ENCODE data around the gene OPRM1. TPM values are rescaled to one million over a fixed set of nuclear protein-coding genes. Genes with fewer than 3 reads are reported as not detected.

The OPRM1 gene
- total and polyA plus RNA-seq, 4 donors, result not detected

DNA sequence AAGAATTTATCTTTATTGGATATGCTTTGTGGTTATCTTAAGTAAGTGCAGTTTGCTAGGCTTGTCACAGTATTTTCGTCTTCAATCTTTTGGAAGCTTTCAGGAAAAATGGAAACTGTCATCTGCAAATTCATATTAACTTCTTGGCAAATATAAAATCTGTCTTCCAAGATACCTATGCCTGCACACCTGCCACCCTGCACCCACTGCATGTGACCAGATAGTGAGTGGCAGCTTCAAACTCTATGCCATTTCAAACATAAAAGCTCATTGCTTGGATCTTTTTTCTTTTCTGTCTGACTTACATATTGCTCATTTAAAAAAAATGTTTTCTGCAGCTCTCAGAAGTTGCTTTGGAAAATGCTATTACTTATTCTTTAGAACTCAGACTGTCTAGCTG is 14.1 kb downstream of the OPRM1 start:
- no peak overlapping the region for H3K4me3 ChIP-seq (ENCODE audit: low read depth in 1 of 3, low read length in 3 of 3)
- TF ChIP-seq JUND (IDR thresholded peaks at IDR 0.05), result no peak
- no peak for TF ChIP-seq TAF1 (conservative IDR thresholded peaks at IDR 0.05)
- no peak for TF ChIP-seq EGR1 (IDR thresholded peaks at IDR 0.05; ENCODE audit: low read depth in 2 of 2)
- no peak for TF ChIP-seq RXRA (IDR thresholded peaks at IDR 0.05)
- no peak for TF ChIP-seq RAD21 (IDR thresholded peaks at IDR 0.05)
- TF ChIP-seq NR2F2 (IDR thresholded peaks at IDR 0.05), result no peak
- no peak for TF ChIP-seq HNF4A (conservative IDR thresholded peaks at IDR 0.05)
- no peak for TF ChIP-seq CTCF (IDR thresholded peaks at IDR 0.05; ENCODE audit: low read depth, low read length, missing input control)
- no peak for TF ChIP-seq FOXA1 (IDR thresholded peaks at IDR 0.05)
- TF ChIP-seq, protein P1, sequence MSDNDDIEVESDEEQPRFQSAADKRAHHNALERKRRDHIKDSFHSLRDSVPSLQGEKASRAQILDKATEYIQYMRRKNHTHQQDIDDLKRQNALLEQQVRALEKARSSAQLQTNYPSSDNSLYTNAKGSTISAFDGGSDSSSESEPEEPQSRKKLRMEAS (IDR thresholded peaks at IDR 0.05), result no peak
- TF ChIP-seq YY1 (IDR thresholded peaks at IDR 0.05), result no peak
- TF ChIP-seq SP1 (IDR thresholded peaks at IDR 0.05), result no peak
- TF ChIP-seq HNF4G (IDR thresholded peaks at IDR 0.05), result no peak
- TF ChIP-seq GABPA (IDR thresholded peaks at IDR 0.05 in 1 of 2, conservative IDR thresholded peaks at IDR 0.05 in 1 of 2), result no peak
- peaks cover 0 to 3% (median 0%) of the 10 kb centered on the region in 4 donors for H3K27me3 ChIP-seq (ENCODE audit: control insufficient read depth in 4 of 4, insufficient read depth in 4 of 4, low read length in 3 of 4)
- 46% methylated on average over 1 of the region's 1 CpG for WGBS
- H3K4me1 ChIP-seq (ENCODE audit: control insufficient read depth in 4 of 4, insufficient read depth in 4 of 4, low read length in 3 of 4), result no peaks in the 10 kb centered on the region
- H3K9me3 ChIP-seq (ENCODE audit: control insufficient read depth in 4 of 4, low read length in 3 of 4), result no peaks in the 10 kb centered on the region
- H3K36me3 ChIP-seq (ENCODE audit: control insufficient read depth in 4 of 4, insufficient read depth in 3 of 4, low read depth in 1 of 4, low read length in 3 of 4), result no peaks in the 10 kb centered on the region
- no peak overlapping the region for H3K27ac ChIP-seq (ENCODE audit: low read depth in 1 of 2, low read length in 2 of 2)
- no peak for DNase-seq (ENCODE audit: low spot score)
- H3K9ac ChIP-seq (ENCODE audit: low read depth in 1 of 2, low read length in 2 of 2), result no peak overlapping the region

GRCh38 chr6:154056536-154056935 is 17.5 kb downstream of the OPRM1 start:
- Histone ChIP-seq H3K4me1 (ENCODE audit: control insufficient read depth in 4 of 4, insufficient read depth in 4 of 4, low read length in 3 of 4) (no peaks in the 10 kb centered on the region), H3K9ac (ENCODE audit: low read depth in 1 of 2, low read length in 2 of 2) (no peak overlapping the region), H3K36me3 (ENCODE audit: control insufficient read depth in 4 of 4, insufficient read depth in 3 of 4, low read depth in 1 of 4, low read length in 3 of 4) (no peaks in the 10 kb centered on the region), H3K27me3 (ENCODE audit: control insufficient read depth in 4 of 4, insufficient read depth in 4 of 4, low read length in 3 of 4) (no peaks in the 10 kb centered on the region), H3K27ac (ENCODE audit: low read depth in 1 of 2, low read length in 2 of 2) (no peak overlapping the region), H3K9me3 (ENCODE audit: control insufficient read depth in 4 of 4, low read length in 3 of 4) (no peaks in the 10 kb centered on the region), H3K4me3 (ENCODE audit: low read depth in 1 of 3, low read length in 3 of 3) (no peak overlapping the region)
- no peak for TF ChIP-seq FOXA2 (IDR thresholded peaks at IDR 0.05)
- TF ChIP-seq EGR1 (IDR thresholded peaks at IDR 0.05; ENCODE audit: low read depth in 2 of 2), result no peak
- no peak for TF ChIP-seq NR2F2 (IDR thresholded peaks at IDR 0.05)
- TF ChIP-seq SP1 (IDR thresholded peaks at IDR 0.05), result no peak
- no peak for TF ChIP-seq TAF1 (conservative IDR thresholded peaks at IDR 0.05)
- TF ChIP-seq ATF3 (IDR thresholded peaks at IDR 0.05), result no peak
- DNase-seq (ENCODE audit: low spot score), result no peak
- WGBS, result 69% methylated on average over 5 of the region's 5 CpGs

GRCh38 chr6:154057098-154057497 is 18.1 kb downstream of the OPRM1 start:
- no peaks in the 10 kb centered on the region for H3K36me3 ChIP-seq (ENCODE audit: control insufficient read depth in 4 of 4, insufficient read depth in 3 of 4, low read depth in 1 of 4, low read length in 3 of 4)
- H3K9ac ChIP-seq (ENCODE audit: low read depth in 1 of 2, low read length in 2 of 2), result no peak overlapping the region
- no peak overlapping the region for H3K4me3 ChIP-seq (ENCODE audit: low read depth in 1 of 3, low read length in 3 of 3)
- H3K4me1 ChIP-seq (ENCODE audit: control insufficient read depth in 4 of 4, insufficient read depth in 4 of 4, low read length in 3 of 4), result no peaks in the 10 kb centered on the region
- no peaks in the 10 kb centered on the region for H3K27me3 ChIP-seq (ENCODE audit: control insufficient read depth in 4 of 4, insufficient read depth in 4 of 4, low read length in 3 of 4)
- no peak overlapping the region for H3K27ac ChIP-seq (ENCODE audit: low read depth in 1 of 2, low read length in 2 of 2)
- TF ChIP-seq RXRA (IDR thresholded peaks at IDR 0.05), result no peak
- no peak for TF ChIP-seq HNF4A (conservative IDR thresholded peaks at IDR 0.05)
- no peak for TF ChIP-seq EGR1 (IDR thresholded peaks at IDR 0.05; ENCODE audit: low read depth in 2 of 2)
- no peak for TF ChIP-seq SP1 (IDR thresholded peaks at IDR 0.05)
- no peak for TF ChIP-seq ATF3 (IDR thresholded peaks at IDR 0.05)
- no peak for TF ChIP-seq REST (IDR thresholded peaks at IDR 0.05)
- TF ChIP-seq TAF1 (conservative IDR thresholded peaks at IDR 0.05), result no peak
- no peak for TF ChIP-seq YY1 (IDR thresholded peaks at IDR 0.05)
- no peak for TF ChIP-seq FOXA2 (IDR thresholded peaks at IDR 0.05)
- TF ChIP-seq JUND (IDR thresholded peaks at IDR 0.05), result no peak
- no peak for TF ChIP-seq FOXA1 (IDR thresholded peaks at IDR 0.05)
- DNase-seq (ENCODE audit: low spot score), result no peak
- WGBS, result 42% methylated on average over 1 of the region's 1 CpG
- no peaks in the 10 kb centered on the region for H3K9me3 ChIP-seq (ENCODE audit: control insufficient read depth in 4 of 4, low read length in 3 of 4)

Measured in liver (tissue), 9 donors.